ENCODE results near the gene TLE1.

TLE1 gene

GRCh38 chr9:81665322-81665871, 23.9 kb downstream of the TLE1 start:
- TF ChIP-seq CTCF (conservative IDR thresholded peaks at IDR 0.05) = no peak
- TF ChIP-seq ZFX (IDR thresholded peaks at IDR 0.05) = no peak
- no peak overlapping the region for H3K27ac ChIP-seq

- TF ChIP-seq ZFX (IDR thresholded peaks at IDR 0.05) = no peak
- no peak for TF ChIP-seq CTCF (conservative IDR thresholded peaks at IDR 0.05)
- no peak overlapping the region for H3K27ac ChIP-seq
These were observed 24.6 kb downstream of the TLE1 start for GRCh38 chr9:81664638-81665222.

GRCh38 chr9:81661339-81661738, 28.0 kb downstream of the TLE1 start:
- H3K27ac ChIP-seq = no peak overlapping the region
- no peak for TF ChIP-seq ZFX (IDR thresholded peaks at IDR 0.05)
- TF ChIP-seq CTCF (conservative IDR thresholded peaks at IDR 0.05) = no peak

GRCh38 chr9:81656871-81657337, 32.4 kb downstream of the TLE1 start:
- TF ChIP-seq ZFX (IDR thresholded peaks at IDR 0.05) (no peak), CTCF (conservative IDR thresholded peaks at IDR 0.05) (no peak)
- no peak overlapping the region for H3K27ac ChIP-seq

- H3K27ac ChIP-seq = no peak overlapping the region
- TF ChIP-seq ZFX (IDR thresholded peaks at IDR 0.05) (no peak), CTCF (conservative IDR thresholded peaks at IDR 0.05) (no peak)
These were observed 33.3 kb downstream of the TLE1 start for GRCh38 chr9:81656004-81656403.

- TF ChIP-seq CTCF (conservative IDR thresholded peaks at IDR 0.05) = no peak
- no peak for TF ChIP-seq ZFX (IDR thresholded peaks at IDR 0.05)
- no peak overlapping the region for H3K27ac ChIP-seq
These were observed 36.1 kb downstream of the TLE1 start for GRCh38 chr9:81653240-81653639.

GRCh38 chr9:81652058-81652687, 37.2 kb downstream of the TLE1 start:
- H3K27ac ChIP-seq = no peak overlapping the region
- TF ChIP-seq ZFX (IDR thresholded peaks at IDR 0.05) (no peak), CTCF (conservative IDR thresholded peaks at IDR 0.05) (no peak)
